ENCODE results near the gene ENO1.
"Not testable (repeated sequence)": the region's sequence is repeated elsewhere in the genome, so short reads cannot be mapped to it uniquely, and the experiment has no call there.

Gene ENO1

DNA sequence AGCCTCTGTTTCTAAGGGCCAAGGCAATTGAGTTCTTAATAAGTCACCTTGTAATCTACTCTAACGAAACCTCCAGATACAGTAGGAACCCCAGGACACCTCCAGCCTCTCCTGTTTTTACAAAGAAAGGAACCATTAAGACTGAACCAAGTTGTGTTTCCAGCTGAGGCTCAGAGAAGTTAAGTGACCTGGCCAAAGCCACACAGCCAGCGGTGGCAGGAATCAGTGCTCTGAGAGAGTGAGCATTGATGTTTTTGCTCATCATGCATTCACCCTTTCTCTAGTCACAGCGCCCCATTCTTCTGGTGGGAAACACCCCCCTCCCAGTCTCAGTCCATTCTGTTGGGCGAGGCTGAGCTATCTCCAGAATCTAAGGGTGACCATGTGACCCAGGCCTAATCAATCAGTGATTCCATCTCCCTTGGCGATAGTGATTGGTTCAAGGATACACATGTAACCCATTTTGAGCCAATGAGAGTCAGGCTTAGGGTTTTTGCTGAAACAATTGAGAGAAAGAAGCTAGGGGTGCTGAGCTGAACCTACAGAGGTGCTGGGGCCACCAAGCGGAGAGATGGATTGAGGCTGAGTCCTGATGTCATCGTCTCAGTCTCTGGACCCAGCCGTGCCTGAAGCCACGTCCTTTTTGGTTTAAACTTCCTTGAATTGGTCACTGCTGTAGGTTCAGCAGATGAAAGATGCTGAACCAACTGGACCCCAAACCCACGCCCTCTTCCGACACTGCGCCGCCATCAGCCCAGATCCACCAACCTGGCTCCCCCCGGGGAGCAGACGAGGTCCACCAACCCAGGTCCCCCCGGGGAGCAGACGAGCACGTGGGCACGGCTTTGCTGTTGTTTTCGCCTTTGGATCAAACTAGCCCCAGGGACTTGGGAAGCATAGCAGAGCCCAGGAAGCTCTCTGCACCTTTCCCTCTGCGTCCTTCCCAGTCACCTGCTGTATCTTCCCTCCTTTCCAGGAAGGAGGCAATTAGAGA, 33.1 kb downstream of the ENO1 start:
- DNase-seq (ENCODE audit: low read depth), result no peak

DNA sequence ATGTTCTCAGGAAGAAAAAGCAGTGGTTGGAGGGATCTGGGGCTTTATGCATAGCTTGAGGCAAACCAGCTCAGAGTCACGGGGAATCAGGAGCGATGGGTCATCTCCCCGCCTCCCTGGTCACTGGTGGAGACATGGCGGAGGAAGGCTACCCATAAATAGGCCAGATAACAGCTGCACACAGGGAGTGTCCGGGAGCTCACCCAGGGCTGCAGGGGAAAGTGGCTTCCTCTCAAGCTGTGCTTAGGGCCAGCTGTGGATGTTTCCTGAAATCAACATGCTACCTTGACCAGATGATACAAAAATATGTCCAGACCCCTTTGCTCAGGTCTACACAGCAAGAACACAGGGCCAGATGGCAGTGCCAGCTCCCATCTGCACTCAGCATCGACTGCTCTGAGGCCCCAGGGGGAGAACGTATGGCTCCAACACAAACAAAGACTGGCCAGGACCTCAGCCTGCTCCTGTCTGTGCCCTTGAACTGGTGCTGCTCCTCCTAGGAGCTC, 33.9 kb downstream of the ENO1 start:
- peak; percentile 61 for DNase-seq (ENCODE audit: low read depth)

DNA sequence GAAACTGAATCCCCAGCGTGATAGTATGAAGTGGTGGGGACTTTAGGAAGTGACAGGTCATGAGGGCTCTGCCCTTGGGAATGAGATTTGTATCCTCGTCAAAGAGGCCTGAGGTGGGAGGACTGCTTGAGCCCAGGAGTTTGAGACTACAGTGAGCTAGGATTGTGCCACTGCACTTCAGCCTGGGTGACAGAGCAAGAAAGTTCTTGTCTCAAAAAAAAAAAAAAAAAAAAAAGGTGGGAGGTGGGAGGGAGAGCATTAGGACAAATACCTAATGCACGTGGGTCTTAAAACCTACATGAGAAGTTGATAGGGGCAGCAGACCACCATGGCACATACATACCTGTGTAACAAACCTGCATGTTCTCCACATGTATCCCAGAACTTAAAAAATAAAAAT, 37.1 kb downstream of the ENO1 start:
- no peak for DNase-seq (ENCODE audit: low read depth)

DNA sequence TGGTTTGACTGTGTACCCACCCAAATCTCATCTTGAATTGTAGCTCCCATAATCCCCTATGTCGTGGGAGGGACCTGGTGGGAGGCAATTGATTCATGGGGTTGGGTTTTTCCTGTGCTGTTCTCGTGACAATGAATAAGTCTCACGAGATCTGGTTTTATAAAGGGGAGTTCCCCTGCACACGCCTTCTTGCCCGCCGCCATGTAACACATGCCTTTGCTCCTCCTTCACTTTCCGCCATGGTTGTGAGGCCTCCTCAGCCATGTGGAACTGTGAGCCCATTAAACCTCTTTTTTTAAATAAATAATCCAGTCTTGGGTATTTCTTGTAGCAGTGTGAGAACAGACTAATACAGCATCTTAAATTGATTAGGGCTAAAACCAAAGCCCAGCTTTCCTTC, 38.5 kb downstream of the ENO1 start:
- no peak for DNase-seq (ENCODE audit: low read depth)

DNA sequence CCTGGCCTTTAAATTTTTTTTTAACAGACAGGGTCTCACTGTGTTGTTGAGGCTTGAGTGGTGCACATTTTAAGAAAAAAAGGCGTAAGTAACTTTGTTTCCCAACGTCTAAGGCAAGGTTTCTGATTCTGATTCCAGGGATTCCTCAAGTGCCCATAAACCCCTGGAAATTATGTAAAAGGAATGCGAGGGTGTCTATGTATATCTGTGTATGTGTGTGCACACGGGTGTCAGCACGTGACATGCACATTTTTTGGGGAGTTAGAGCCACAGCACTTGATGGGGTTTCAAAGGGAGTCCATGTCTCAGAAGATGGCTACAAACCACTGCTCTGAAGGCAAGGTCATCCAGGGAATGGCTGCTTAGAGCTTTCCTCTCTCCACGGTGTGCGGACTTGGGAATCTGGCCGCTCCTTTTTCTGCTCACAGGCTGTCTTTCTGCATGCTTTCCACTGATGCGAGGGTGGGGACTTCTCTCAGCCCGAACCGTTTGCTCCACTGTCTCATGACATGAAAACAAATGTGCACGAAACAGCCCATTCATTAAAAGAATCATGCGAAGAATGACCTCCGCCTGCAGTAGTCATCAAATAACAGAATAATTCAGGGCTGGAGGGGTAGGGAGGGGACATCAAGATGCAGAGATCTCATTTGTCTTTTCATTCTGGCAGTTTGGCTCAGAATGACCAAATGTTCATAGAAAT, 42.4 kb downstream of the ENO1 start:
- DNase-seq (ENCODE audit: low read depth), result no peak

DNA sequence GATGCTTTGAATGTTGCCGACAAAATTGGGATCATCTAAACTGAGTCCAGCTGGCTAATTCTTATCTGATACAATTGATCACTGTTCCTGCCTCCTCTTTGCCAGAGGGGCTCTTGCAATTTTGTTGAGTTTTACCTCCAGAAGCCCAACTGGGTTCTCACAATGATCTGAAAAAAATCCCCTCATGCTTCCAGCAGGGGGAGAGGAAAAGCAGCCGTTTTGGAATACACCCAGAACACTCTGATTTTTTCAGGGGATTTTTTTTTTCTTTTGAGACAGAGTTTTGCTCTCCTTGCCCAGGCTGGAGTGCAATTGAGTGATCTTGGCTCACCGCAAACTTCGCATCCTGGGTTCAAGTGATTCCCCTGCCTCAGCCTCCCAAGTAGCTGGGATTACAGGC, 47.1 kb downstream of the ENO1 start:
- DNase-seq (ENCODE audit: low read depth), result no peak

DNA sequence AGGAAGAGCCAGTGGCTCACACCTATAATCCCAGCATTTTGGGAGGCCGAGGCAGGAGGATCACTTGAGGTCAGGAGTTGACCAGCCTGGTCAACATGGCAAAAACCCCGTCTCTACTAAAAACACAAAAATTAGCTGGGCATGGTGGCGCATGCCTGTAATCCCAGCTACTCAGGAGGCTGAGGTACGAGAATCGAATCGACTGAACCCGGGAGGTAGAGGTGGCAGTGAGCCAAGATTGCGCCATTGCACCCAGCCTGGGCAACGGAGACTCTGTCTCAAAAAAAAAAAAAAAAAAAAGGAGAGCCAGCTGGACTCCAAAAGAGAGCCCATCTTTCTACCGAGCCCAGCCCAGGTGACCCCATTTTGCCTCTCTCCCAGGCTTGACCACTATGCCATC, 47.8 kb downstream of the ENO1 start:
- DNase-seq (ENCODE audit: low read depth), result not testable (repeated sequence)

DNA sequence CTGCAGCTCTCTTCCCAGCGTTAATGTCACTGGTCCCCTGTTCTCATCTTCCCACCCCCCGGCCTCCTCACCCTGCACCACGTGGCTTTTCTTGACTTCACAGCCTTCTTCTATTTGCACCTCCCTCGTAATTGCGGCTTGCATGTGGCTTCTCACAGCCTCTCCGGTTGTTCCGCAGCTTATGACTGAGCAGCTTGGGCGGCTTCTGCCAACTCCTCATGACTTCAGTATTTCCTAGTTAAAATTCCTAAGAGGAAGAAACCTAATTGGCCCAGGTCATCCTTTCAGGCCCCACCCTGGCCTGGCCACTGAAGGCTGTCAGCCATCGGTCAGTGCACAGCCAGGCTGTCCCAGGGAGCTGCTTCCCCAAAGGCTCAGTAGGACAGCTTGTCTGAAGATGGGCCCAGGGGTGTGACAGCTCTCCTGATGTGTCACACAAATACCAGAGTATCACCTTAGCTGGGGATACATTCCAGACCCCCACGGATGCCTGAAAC, 52.5 kb downstream of the ENO1 start:
- peak; percentile 58 for DNase-seq (ENCODE audit: low read depth)

DNA sequence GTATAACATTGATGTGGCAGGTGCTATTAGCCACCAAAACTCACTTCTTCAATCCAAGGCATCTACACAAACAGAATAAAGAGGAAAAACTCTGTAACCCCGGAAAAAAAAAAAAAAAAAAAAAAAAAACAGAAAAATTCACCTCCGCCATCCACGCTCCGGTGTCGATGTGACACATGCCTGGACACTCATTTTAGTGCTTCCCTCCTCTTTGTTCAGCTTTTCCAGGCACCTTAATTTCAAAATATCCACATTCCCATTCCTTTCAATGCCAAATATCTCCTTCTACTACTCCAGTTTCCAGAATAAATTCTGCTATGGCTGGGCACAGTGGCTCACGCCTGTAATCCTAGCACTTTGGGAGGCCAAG, 55.2 kb downstream of the ENO1 start:
- DNase-seq (ENCODE audit: low read depth), result no peak

DNA sequence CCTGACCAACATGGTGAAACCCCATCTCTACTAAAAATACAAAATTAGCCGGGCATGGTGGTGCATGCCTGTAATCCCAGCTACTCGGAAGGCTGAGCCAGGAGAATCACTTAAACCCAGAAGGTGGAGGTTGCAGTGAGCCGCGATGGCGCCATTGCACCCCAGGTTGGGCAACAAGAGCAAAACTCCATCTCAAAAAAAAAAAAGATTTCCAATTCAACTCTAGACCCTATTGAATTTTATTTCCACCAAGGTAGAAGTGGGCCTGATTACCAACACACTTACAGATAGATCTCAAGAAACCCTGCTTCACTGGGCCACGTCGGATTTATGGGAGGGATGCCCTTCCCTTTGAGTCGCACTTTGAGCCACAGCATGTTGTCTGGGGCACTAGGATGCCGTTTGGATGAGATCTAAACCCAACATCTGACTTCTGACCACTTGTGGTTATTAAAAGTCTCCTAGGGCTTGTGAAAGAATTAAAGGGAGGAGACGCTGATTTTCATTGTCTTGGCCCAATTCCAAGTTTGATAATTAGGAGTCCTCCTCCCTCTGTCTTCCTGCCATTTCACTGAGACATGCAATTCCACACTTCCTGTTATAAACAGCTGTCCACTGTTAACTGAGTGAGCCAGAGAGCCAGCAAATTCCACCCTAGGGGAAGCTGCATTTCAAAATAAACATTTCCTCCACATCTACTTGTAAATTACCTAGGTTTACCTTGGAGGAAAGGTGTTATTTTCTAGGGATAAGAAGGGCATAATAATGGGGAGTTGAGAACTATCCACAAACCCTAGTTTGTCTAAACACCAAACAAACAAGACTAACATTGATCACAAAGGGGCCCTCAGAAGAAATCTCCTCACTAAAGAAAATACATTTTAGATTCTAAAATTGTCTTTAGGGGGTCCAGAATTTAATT, 55.9 kb downstream of the ENO1 start:
- peak; percentile 89 for DNase-seq (ENCODE audit: low read depth)

DNA sequence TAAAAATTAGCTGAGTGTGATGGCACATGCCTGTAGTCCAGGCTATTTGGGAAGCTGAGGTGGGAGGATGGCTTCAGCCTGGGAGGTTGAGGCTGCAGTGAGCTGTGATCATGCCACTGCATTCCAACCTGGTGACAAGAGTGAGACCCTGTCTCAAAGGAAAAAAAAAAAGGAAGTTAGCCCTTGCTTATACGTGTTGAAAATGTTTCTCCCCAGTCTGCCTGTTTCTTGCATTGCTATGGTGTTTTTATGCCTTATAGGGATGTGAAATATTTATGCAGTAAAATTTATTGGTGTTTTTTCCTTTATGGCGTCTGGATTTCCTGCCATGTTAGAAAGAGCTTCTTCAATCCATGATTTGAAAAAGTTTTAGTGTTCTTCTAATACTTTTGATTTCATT, 57.4 kb downstream of the ENO1 start:
- DNase-seq (ENCODE audit: low read depth), result no peak

DNA sequence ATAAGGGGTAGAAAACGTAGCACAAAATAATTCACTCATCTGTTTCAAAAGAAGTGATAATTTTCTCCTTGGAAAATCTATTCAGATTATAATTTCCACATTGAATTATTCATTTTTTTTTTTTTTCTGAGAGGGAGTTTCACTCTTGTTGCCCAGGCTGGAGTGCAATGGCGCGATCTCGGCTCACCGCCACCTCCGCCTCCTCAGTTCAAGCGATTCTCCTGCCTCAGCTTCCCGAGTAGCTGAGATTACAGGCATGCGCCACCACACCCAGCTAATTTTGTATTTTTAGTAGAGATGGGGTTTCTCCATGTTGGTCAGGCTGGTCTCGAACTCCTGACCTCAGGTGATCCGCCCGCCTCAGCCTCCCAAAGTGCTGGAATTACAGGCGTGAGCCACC, 59.7 kb downstream of the ENO1 start:
- DNase-seq (ENCODE audit: low read depth), result not testable (repeated sequence)

DNA sequence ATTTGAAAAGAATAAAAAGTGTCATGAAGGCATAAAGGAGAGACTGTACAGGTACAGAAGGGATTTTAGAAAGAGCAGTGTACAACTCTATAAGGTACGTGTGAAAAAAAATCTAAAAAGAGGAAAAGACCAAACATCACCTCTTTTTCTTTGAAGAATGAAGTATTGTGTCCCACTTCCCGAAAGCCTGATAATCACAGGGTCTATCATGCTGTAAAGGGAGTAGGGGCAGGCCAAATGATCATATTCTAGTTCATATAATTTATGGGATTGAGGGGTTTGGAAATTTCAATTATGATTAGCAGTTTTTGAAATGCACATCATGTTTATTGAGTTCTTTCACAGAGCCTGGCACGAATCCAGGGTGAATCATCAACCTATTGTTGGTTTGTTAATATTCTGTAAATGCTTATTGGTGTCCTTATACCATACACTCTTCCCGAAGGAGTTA, 60.1 kb downstream of the ENO1 start:
- peak; percentile 73 for DNase-seq (ENCODE audit: low read depth)

DNA sequence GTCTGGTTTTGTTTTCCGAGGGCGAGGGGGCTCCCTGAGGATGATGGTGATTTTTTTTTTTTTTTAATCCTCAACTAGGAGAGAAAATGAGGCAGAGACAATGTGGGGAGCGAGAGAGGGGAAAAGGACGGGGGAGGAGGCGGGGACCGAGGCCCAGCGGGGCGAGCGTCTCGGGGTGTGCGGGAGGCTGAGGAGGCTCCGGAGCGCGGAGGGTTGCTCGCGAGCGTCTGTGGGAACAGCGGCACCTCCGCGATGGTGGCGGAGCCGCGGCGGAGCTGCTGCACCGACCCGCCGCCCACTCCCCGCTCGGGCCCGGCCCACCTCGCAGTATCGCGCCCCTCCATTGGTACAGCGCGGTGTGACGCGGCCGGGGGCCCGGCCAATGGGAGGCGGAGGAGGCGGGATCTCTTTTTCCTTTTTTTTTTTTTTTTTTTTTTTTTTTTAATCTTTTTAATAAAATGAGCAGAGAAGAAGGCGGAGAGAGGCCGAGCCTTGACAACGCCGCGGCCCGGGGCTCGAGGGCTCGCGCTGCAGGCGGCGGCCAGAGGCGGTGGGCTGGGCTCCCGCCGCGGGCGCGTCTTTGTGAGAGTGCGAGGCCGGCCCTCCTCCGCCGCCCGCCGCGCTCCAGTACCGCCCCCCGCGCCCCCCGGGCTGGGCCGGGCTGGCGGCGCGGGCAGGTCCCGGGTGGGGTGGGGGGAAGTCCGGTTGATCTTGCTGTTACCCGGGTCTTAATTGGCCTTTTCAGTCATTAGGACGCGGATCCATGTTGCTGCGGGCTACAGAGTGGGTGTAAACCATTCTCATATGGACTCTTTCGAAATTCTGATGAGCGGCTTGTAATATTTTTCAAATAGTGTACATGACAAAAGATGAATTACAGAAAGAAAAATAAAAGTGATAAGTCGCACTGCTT, 60.8 kb downstream of the ENO1 start, which contains the start of gene RERE:
Gene RERE (minus strand): TSS at position 229 of the 913 bp plus-strand sequence.
- peak; percentile 88 for DNase-seq (ENCODE audit: low read depth)

DNA sequence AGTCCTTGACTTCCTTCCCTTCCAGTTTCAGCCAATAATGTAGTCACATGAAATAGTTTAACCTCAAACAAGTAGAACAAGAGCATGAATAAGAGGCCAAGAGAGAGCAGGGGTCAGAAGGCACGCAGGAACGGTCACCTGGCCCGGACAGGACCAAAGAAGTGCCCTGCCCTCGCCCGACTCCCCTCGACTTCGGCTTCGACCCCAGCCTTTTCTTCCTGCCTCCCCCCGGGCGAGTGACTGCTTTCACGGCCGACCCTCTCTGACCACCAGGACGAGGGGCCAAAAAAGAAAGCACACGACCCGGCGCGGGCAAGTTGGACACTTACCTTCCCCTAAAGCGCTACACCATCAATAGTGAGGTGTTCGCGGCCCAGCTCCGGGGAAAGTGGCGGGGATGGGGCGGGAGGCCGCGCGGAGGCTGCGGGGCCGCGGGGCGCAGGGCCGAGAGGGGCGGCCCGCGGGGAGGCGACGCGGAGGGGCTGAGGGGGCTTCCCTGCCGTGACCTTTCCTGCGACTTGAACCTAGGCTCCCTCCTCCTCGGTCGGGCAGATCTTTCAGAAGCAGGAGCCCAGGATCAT, 61.6 kb downstream of the ENO1 start:
- no peak for DNase-seq (ENCODE audit: low read depth)

DNA sequence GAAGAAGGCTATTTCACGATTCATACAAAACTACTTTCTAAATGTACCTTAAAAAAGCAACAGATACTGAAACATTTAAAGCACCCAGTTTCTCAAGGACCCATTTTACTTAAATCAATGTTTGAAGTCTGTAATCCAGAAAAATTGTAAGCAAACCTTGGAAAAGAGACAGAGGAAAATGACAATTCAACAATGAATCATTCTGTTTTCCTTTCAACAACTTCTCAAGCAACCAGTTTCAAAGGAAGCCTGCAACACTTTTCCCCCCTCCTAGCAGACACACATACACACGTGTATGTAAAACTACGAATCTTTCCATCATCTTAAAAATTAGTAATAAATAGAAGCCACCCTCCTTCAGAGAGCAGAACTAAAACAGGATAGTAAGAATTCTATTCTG, 62.2 kb downstream of the ENO1 start:
- DNase-seq (ENCODE audit: low read depth), result peak; percentile 54

DNA sequence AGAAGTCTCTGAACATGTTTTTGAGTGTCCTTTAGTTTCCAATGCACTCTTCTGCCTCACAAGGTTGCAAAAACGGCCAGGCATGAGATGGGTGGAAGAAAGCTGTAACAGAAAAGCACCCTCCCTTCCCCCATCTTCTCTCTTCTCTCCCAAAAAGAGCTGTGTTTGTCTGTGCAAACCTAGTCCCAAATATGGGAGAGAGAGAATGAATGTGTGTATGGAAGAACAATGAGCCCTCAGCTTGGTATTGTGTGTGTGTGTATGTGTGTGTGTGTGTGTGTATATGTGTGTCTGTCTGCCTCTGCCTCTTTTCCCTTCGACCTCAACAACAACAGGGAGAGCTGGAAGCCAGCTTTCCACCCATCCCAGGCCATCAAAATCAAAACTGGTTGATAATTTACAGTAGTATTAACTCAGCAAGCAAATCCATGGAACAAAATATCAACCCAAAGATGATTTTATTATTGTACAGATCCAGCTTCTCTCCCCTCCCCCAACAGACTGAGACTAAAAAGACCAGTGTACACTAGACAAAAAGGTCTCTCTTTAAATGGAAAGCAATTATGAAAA, 62.8 kb downstream of the ENO1 start:
- no peak for DNase-seq (ENCODE audit: low read depth)

DNA sequence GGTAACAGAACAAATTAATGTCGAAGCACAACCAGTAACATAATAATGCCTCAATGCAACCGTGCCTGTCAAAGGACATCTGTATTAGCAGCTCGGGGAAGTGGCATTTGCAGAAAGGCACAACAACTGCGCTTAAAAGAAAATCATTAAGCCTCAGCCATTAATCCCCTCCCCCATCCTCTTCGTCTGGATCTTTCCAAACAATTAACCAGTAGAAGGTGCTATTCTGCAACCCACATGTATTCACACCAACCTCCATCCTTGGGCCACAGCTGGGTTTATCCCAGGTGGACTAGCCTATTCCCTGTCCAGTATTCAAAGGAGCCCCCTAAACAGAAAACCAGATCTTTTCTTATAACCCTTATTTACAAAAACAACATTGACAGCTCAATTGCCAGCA, 63.6 kb downstream of the ENO1 start:
- DNase-seq (ENCODE audit: low read depth), result no peak

DNA sequence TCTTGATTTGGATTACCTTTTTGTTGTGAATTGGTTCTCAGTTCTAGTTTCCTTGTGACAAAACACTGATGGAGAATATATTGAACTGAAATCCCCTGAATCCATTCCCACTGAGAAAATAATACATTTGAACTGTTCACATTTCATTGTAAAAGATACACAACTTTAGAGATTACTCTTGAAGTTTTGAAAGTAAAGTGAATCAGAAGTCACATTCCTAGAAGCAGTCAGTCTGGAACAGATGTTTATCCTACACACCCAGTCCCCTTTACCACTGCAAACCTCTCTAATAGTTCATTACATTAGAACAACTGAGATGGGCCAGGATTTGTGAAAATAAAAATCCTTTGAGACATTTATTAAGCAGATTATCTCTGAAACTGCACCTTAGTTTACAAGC, 64.5 kb downstream of the ENO1 start:
- no peak for DNase-seq (ENCODE audit: low read depth)

All from amniotic epithelial cell (primary cell).